Right cardiac atrium (tissue), 5 donors: ENCODE results near the gene IL31. TPM values are rescaled to one million over a fixed set of nuclear protein-coding genes. Genes with fewer than 3 reads are reported as not detected.
A peak's percentile ranks its signal among the peaks of the same experiment; 100 is the strongest.
"Not testable (repeated sequence)": the region's sequence is repeated elsewhere in the genome, so short reads cannot be mapped to it uniquely, and the experiment has no call there.

ENCODE experiments used
- ATAC-seq, 2 donors: fragments of 200-7000 bp; cut with Tn5 transposase; one replicate each; pipeline versions ENCODE4 v1.8.0 to v1.9.1; 2020; ENCODE audit warnings: moderate library complexity in 2 of 2, mild to moderate bottlenecking in 1 of 2
- DNase-seq, 3 donors: peaks; one replicate each; pipeline ENCODE4 v3.0.0-alpha.2; 2020
- H3K27ac ChIP-seq: one replicate; pipeline ENCODE4 v1.5.1; 2013; ENCODE audit warnings: mild to moderate bottlenecking, low read length, control low read depth, moderate library complexity
- H3K27me3 ChIP-seq: one replicate; pipeline ENCODE4 v1.6.1; 2013; ENCODE audit not compliant: control insufficient read depth, insufficient read depth
- H3K4me1 ChIP-seq: one replicate; pipeline ENCODE4 v1.6.1; 2013; ENCODE audit warnings: low read length; ENCODE audit not compliant: control insufficient read depth, insufficient read depth
- H3K4me3 ChIP-seq: one replicate; pipeline ENCODE4 v1.5.1; 2013; ENCODE audit warnings: low read length, control low read depth
- H3K9me3 ChIP-seq: one replicate; pipeline ENCODE4 v1.6.1; 2013; ENCODE audit warnings: low read length; ENCODE audit not compliant: control insufficient read depth
- WGBS: extraction: QIAGEN DNeasy Blood & Tissue Kit; methylation state at CpG from one replicate; pipeline ENCODE4 v1.1.7; 2013; 5-methylcytosine and 5-hydroxymethylcytosine counted together
- intact Hi-C, 4 donors: fragments of 100-400 bp; cut with DNase I; formaldehyde crosslinking; loops; one replicate each; pipeline versions ENCODE4 v1.11.0 to v1.14.0; 2022 to 2023
- polyA plus RNA-seq: library from polyadenylated mRNA; stranded (reverse); fragments of 200-250 nt; gene quantifications from one replicate; pipeline ENCODE4 v1.2.3, GENCODE V29; 2013
- total RNA-seq, 4 donors: library from RNA; stranded (reverse); fragmentation: NEBNext Ultra II Directional; extraction: Animal tissue kit (Norgen Biotek cat#: 25700); gene quantifications; one replicate each; pipeline ENCODE4 v1.2.1, GENCODE V29; 2021
- donor health status: healthy with polysubstance abuse.
- donor health status: DM: no; HTN: yes; CAD: no.
- donor health status: DM: no; HTN: no; CAD: no.
- donor health status: DM: no; HTN: yes; CAD: no; lungs with severe emphysema.
- donor health status: DM: yes; HTN: yes; CAD: no.

IL31 gene
- total and polyA plus RNA-seq, 5 donors: not detected

DNA sequence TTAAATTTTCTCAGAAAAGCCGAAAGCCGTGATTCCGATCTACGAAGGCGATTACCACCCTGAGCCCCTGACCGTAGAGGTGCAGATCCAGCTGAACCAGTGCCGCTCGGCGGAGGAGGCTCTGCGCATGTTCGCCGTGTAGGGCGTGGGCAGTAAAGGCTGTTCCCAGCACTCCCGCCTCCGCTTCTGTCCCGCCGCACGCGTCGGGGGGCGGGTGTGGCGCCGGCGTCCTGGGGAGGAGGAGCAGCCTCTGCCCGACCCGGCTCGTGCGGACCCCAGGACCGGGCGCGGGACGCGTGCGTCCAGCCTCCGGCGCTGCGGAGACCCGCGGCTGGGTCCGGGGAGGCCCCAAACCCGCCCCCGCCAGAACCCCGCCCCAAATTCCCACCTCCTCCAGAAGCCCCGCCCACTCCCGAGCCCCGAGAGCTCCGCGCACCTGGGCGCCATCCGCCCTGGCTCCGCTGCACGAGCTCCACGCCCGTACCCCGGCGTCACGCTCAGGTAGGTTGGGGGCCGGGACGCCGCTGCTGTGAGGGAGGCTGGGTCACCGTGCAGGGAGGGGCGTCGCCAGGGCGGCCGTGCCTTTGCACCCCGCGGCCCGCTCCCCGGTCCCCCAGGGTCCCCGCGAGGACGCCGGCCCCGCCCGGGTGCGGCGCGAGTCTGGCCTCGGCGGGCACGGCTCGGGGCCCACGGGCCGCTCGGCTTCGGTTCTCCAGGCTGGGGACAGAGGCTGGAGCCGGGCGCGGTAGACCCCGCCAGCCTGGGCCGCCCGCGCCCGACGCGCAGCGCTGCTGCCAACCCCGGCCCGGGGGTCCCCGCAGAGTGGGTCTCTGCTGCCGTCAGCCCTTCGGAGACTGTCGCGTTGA is 29.5 kb upstream of the IL31 start, which contains the start of gene B3GNT4:
Gene B3GNT4 (plus strand): TSS at position 409 of the 866 bp plus-strand sequence. CDS start 910 bp downstream, outside the sequence.
- H3K27me3 ChIP-seq: no peaks in the 10 kb centered on the region
- intact Hi-C loops: no loop called here

DNA sequence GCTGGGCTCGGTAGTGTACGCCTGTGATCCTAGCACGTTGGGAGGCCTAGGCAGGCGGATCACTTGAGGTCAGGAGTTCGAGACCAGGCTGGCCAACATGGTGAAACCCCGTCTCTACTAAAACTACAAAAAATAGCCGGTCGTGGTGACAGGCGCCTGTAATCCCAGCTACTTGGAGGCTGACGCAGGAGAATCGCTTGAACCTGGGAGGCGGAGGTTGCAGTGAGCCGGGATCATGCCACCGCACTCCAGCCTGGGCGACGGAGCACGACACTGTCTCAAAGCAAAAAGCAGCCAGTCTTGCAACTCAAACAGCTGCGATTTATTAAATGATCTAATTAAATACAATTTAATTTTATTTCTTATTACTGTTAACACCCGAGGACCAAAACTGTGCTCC is 28.8 kb upstream of the IL31 start:
- ATAC-seq, H3K27me3 ChIP-seq, intact Hi-C loops, DNase-seq, H3K27ac ChIP-seq, H3K4me1 ChIP-seq, H3K9me3 ChIP-seq: not testable (repeated sequence)
- peak overlapping the region; percentile 63 for H3K4me3 ChIP-seq
- 65% methylated on average over 19 of the region's 19 CpGs for WGBS

More for the DNA sequence above, 29.5 kb upstream of the IL31 start, which contains the start of gene B3GNT4:
- Histone ChIP-seq H3K4me1 (no peaks in the 10 kb centered on the region), H3K9me3 (no peaks in the 10 kb centered on the region), H3K27ac (no peak within 1 kb of the TSS), H3K4me3 (peak within 1 kb of the TSS; percentile 63)
- DNase-seq: peak; percentile 71 to 87 (median 81)
- WGBS: under 1% methylated on average over 104 of the region's 104 CpGs
- ATAC-seq: peak; percentile 78 to 83

DNA sequence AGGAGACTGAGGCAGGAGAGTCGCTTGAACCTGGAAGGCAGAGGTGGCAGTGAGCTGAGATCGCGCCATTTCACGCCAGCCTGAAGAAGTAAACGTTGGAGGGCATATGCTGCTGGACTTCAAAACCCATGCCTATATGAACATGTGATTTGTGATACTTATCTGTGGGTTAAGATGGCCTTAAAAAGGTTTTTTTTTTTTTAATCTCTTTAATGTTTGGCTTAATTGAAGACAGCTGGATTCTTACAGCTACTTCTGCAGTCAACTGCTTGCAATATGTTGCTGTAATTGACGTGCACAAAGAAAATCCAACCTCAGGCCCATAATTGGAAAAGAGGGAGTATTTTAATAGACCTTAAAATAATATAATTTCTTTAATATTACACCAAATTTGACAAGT is 28.0 kb upstream of the IL31 start:
- 97% methylated on average over 6 of the region's 6 CpGs for whole genome bisulfite sequencing
- H3K27ac ChIP-seq: no peak overlapping the region
- no peaks in the 10 kb centered on the region for H3K9me3 ChIP-seq
- ATAC-seq: no peak
- H3K4me1 ChIP-seq: no peaks in the 10 kb centered on the region
- H3K4me3 ChIP-seq: no peak overlapping the region
- intact Hi-C loops: no loop called here
- no peak for DNase-seq
- no peaks in the 10 kb centered on the region for H3K27me3 ChIP-seq

DNA sequence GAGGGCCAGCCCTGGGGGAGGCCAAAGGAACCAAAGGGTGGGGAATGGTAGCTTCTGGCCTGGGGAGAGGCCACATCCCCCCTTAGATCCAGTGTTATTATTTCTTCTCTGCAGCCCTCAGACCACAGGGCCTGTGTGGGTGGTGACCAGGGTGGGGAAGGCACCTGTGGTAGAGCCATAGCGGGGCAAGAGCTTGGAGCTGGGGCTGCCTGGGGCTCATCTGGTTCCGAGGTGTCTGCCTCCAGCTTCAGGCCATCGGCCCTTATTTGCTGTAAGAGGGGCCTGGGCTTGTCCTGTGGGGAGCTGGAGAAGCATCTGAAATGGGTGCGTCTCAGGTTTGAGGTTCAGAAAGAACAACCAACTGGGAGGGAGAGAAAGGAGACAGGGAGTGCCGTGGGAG is 27.4 kb upstream of the IL31 start:
- H3K27ac ChIP-seq: no peak overlapping the region
- ATAC-seq (no peak), DNase-seq (no peak)
- H3K27me3 ChIP-seq: no peaks in the 10 kb centered on the region
- no peak overlapping the region for H3K4me3 ChIP-seq
- no peaks in the 10 kb centered on the region for H3K9me3 ChIP-seq
- intact Hi-C loops: no loop called here
- H3K4me1 ChIP-seq: no peaks in the 10 kb centered on the region
- WGBS: 91% methylated on average over 5 of the region's 5 CpGs

DNA sequence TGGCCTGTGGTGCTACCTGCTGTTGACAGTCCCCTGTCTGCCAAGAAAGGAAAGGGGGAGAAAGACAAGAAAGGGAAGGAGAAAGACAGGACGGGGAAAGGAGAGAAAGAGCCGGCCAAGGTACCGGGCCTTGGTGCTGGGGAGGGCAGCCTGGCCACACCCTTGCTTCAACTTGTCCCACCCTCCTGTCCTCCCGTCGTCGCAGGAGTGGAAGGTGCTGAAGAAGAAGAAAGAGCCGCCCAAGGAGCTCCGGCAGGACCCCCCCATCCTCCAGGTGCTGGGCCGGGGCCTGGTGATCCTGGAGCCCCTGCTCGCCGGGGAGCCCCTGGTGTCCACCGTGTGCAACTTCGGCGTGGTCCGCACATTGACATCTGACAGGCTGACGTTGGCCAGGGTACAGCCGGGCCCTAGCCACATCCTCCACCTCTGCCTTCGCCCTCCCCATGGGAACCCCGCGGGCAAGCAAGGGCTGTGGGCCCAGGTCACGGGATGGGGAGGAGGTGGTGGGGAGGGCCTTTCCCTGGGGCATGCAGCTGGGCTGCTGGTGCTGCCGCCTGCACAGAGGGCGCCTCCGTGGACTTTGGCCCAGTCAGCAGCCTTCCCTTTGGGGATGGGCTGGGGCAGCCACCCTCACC is 26.6 kb upstream of the IL31 start:
- ATAC-seq (no peak), DNase-seq (no peak)
- Histone ChIP-seq H3K9me3 (no peaks in the 10 kb centered on the region), H3K4me3 (no peak overlapping the region), H3K27ac (no peak overlapping the region), H3K4me1 (no peaks in the 10 kb centered on the region), H3K27me3 (no peaks in the 10 kb centered on the region)
- 70% methylated on average over 24 of the region's 24 CpGs for WGBS
- intact Hi-C loops: no loop called here

DNA sequence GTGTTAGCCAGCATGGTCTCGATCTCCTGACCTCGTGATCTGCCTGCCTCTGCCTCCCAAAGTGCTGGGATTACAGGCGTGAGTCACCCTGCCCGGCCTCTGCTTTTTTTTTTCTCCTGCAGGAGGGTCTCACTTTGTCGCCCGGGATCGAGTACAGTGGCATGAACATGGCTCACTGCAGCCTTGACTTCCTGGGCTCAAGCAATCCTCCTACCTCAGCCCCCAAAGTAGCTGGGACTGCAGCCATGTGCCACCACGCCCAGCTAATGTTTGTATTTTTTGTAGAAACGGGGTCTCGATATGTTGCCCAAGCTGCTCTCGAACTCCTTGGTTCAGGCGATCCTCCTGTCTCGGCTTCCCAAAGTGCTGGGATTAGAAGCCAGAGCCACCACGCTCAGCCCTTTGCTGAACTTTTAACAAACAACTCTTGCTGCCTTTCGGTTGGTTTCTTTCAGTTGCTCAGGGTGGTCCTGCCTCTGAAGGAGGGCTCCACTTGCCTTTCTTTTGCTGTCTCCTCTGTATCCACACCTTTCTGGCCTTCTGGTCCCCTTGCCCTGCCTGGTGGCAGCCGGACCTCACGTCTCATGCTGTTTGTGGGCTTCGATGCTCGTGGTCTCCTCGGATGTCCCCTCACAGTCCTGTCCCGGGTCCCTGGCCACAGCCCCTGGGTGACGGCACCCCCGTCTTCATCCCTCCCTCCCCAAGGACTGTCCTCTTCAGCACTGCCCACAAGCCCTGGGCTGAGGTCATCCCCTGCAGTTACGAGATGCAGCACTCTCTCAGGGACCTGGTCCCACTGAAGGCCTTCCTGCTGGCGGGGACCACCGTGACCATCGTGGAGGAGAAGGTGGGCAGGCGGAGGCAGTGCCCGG is 25.7 kb upstream of the IL31 start:
- H3K4me1 ChIP-seq: no peaks in the 10 kb centered on the region
- H3K9me3 ChIP-seq: no peaks in the 10 kb centered on the region
- no peak overlapping the region for H3K27ac ChIP-seq
- H3K4me3 ChIP-seq: no peak overlapping the region
- intact Hi-C loops: no loop called here
- ATAC-seq (no peak), DNase-seq (no peak)
- H3K27me3 ChIP-seq: no peaks in the 10 kb centered on the region
- WGBS: 91% methylated on average over 29 of the region's 29 CpGs

DNA sequence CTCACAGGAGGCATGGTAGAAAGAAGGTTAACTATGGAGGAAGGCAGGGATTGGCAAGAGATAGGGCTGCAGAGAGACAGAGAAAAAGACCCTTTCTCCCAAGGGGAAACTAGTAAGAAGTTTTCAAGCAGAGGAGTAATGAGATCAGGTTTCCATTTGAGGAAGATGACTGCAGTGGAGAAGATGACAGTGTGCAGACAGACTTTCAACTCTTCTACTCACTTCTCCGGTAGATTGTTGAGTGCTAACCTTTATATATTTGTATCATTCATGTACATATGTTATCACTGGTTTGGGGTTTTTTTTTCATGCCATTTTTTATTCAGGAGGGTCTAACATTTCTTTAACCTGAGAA is 23.6 kb upstream of the IL31 start:
- Histone ChIP-seq H3K27me3 (no peaks in the 10 kb centered on the region), H3K4me3 (no peak overlapping the region), H3K27ac (no peak overlapping the region), H3K9me3 (no peaks in the 10 kb centered on the region), H3K4me1 (no peaks in the 10 kb centered on the region)
- DNase-seq (no peak), ATAC-seq (no peak)
- intact Hi-C loops: no loop called here
- WGBS: 43% methylated on average over 1 of the region's 1 CpG

DNA sequence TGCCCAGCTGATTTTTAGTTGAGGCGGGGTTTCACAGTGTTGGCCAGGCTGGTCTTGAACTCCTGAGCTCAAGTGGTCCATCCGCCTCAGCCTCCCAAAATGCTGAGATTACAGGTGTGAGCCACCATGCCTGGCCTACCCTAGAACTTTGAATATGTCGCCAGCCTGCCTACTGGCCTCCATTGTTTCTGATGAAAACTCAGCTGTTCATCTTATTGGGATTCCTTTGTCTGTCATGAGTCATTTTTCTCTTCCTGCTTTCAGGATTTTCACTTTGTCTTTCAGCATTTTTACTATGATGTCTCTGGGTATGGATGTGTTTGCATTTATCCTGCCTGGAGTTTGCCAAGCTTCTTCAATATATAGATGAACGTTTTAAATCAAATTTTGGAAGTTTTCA is 21.4 kb upstream of the IL31 start:
- no peak for DNase-seq
- WGBS: 92% methylated on average over 4 of the region's 4 CpGs
- ATAC-seq: no peak
- Histone ChIP-seq H3K4me1 (no peaks in the 10 kb centered on the region), H3K9me3 (no peaks in the 10 kb centered on the region), H3K27me3 (no peaks in the 10 kb centered on the region), H3K4me3 (no peak overlapping the region), H3K27ac (no peak overlapping the region)
- intact Hi-C loops: no loop called here

DNA sequence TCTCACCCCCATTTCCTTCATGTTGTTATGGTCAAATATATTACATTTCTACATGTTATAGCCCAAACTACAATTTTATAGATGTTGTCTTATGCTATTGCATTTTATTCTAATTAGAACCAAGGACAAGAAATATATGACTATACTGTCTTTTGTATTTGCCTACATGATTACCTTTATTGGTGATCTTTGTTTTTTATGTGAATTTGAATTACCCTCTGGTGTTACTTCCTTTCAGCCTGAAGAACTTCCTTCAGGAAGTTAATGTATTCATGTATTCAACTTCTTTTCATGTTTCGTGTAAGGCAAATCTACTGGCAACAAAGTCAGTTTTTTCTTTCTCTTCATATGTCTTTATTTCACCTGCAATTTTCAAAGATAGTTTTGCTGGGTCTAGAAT is 20.8 kb upstream of the IL31 start:
- intact Hi-C loops: no loop called here

DNA sequence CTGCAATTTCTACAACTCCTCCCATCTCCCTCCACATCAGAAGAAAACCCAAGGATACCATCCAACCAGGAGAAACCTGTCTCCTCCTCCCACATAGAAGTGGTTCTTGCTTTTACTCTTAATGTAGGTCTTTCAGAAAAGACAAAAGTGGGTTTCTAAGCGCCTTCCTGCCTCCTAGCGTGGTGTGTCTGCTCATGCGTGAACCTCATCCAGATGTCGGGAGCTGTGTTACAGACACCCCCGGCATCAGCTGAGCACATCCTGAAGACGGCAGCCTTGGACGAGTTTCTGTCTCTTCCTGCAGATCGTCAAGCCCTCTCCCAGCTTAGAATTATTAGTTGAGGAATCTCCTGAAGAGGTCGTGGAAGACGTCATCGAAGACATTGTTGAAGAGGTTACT is 18.4 kb upstream of the IL31 start:
- H3K9me3 ChIP-seq: no peaks in the 10 kb centered on the region
- WGBS: 74% methylated on average over 11 of the region's 11 CpGs
- intact Hi-C loops: no loop called here
- ATAC-seq (no peak), DNase-seq (no peak)
- H3K4me3 ChIP-seq: no peak overlapping the region
- no peaks in the 10 kb centered on the region for H3K27me3 ChIP-seq
- H3K27ac ChIP-seq: no peak overlapping the region
- H3K4me1 ChIP-seq: no peaks in the 10 kb centered on the region

More for the DNA sequence above, 20.8 kb upstream of the IL31 start:
- ATAC-seq (no peak), DNase-seq (no peak)
- H3K4me1 ChIP-seq: no peaks in the 10 kb centered on the region
- H3K4me3 ChIP-seq: no peak overlapping the region
- H3K27ac ChIP-seq: no peak overlapping the region
- 63% methylated on average over 1 of the region's 1 CpG for WGBS
- no peaks in the 10 kb centered on the region for H3K27me3 ChIP-seq
- H3K9me3 ChIP-seq: no peaks in the 10 kb centered on the region
